Measurements from ENCODE around the gene C1R.

DNA sequence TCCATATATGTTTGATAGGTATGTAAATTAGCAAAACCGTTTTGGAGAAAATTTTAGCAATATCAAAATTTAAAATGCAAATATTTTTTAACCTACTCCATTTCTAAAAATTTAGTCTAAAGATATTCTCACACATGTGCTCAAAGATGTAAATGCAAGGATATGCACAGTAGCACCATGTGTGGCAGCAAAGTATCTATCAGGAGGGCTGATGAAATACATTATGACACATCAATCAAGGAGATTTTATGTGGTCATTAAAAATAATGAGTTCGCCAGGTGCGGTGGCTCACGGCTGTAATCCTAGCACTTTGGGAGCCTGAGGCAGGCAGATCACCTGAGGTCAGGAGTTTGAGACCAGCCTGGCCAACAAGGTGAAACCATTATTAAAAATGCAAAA, 8.0 kb upstream of the C1R start:
- TF ChIP-seq, protein P1, sequence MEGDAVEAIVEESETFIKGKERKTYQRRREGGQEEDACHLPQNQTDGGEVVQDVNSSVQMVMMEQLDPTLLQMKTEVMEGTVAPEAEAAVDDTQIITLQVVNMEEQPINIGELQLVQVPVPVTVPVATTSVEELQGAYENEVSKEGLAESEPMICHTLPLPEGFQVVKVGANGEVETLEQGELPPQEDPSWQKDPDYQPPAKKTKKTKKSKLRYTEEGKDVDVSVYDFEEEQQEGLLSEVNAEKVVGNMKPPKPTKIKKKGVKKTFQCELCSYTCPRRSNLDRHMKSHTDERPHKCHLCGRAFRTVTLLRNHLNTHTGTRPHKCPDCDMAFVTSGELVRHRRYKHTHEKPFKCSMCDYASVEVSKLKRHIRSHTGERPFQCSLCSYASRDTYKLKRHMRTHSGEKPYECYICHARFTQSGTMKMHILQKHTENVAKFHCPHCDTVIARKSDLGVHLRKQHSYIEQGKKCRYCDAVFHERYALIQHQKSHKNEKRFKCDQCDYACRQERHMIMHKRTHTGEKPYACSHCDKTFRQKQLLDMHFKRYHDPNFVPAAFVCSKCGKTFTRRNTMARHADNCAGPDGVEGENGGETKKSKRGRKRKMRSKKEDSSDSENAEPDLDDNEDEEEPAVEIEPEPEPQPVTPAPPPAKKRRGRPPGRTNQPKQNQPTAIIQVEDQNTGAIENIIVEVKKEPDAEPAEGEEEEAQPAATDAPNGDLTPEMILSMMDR (IDR thresholded peaks at IDR 0.05): no peak
- TF ChIP-seq EZH2 (IDR thresholded peaks at IDR 0.05) (no peak), EZH2phosphoT487 (IDR thresholded peaks at IDR 0.05) (no peak)

Data from neural progenitor cell (in vitro differentiated cells).